ENCODE results near the gene HES3. TPM values are rescaled to one million over a fixed set of nuclear protein-coding genes. Genes with fewer than 3 reads are reported as not detected.

The HES3 gene
- total RNA-seq, 4 donors from 2014 or later = not detected

- Histone ChIP-seq H3K4me1 (peaks cover 7 to 25% of the 10 kb centered on the region in 2 donors), H3K9me3 (no peaks in the 10 kb centered on the region), H3K27ac (no peak overlapping the region), H3K4me3 (no peak overlapping the region), H3K27me3 (peaks cover 7 to 18% (median 18%) of the 10 kb centered on the region in 3 donors), H3K36me3 (no peaks in the 10 kb centered on the region)
- no peak for DNase-seq
- ATAC-seq = no peak
- in situ Hi-C loops (cut with MboI; ENCODE audit: low sequenced_read_pairs in 4 of 4) (no loop called here), intact Hi-C loops (cut with DNase I; ENCODE audit: low total_unique reads) (no loop called here)
- TF ChIP-seq POLR2A (IDR thresholded peaks at IDR 0.05) (no peak), CTCF (IDR thresholded peaks at IDR 0.05 in 4 of 5, conservative IDR thresholded peaks at IDR 0.05 in 1 of 5) (no peak)
Measured at GRCh38 chr1:6207075-6207885, 36.7 kb upstream of the HES3 start.

- no peaks in the 10 kb centered on the region for H3K36me3 ChIP-seq
- in situ Hi-C loops (cut with MboI; ENCODE audit: low sequenced_read_pairs in 4 of 4) = no loop called here
- intact Hi-C loops (cut with DNase I; ENCODE audit: low total_unique reads) = loop anchor here (2.0 kb wide), 1 partner anchor 37 kb away; the partner anchor contains the start of gene HES3
- H3K4me1 ChIP-seq = peaks cover 7 to 25% of the 10 kb centered on the region in 2 donors
- H3K4me3 ChIP-seq = no peak overlapping the region
- H3K27ac ChIP-seq = no peak overlapping the region
- H3K9me3 ChIP-seq = no peaks in the 10 kb centered on the region
- TF ChIP-seq POLR2A (IDR thresholded peaks at IDR 0.05) = no peak
- TF ChIP-seq CTCF (IDR thresholded peaks at IDR 0.05 in 4 of 5, conservative IDR thresholded peaks at IDR 0.05 in 1 of 5) = no peak
- no peak for ATAC-seq
- no peak for DNase-seq
- peaks cover 7 to 18% (median 18%) of the 10 kb centered on the region in 3 donors for H3K27me3 ChIP-seq
Measured at GRCh38 chr1:6207921-6208320, 36.1 kb upstream of the HES3 start.

GRCh38 chr1:6208723-6209660 lies 35.0 kb upstream of the HES3 start:
- intact Hi-C loops (cut with DNase I; ENCODE audit: low total_unique reads) (loop anchor here (2.0 kb wide), 1 partner anchor 36 kb away; the partner anchor contains the start of gene HES3), in situ Hi-C loops (cut with MboI; ENCODE audit: low sequenced_read_pairs in 4 of 4) (no loop called here)
- Histone ChIP-seq H3K27me3 (peaks cover 7 to 18% (median 18%) of the 10 kb centered on the region in 3 donors), H3K4me1 (peaks cover 7 to 25% of the 10 kb centered on the region in 2 donors), H3K9me3 (no peaks in the 10 kb centered on the region), H3K27ac (no peak overlapping the region), H3K4me3 (peak overlapping the region; percentile 49 to 63 (median 56)), H3K36me3 (no peaks in the 10 kb centered on the region)
- peak; percentile 32 to 56 for ATAC-seq
- TF ChIP-seq POLR2A (IDR thresholded peaks at IDR 0.05) (no peak), CTCF (IDR thresholded peaks at IDR 0.05 in 4 of 5, conservative IDR thresholded peaks at IDR 0.05 in 1 of 5) (peak in 4 of 5 experiments; percentile 52 to 72 (median 59))
- no peak for DNase-seq

GRCh38 chr1:6209661-6210580 lies 34.1 kb upstream of the HES3 start:
- DNase-seq = no peak
- Histone ChIP-seq H3K4me1 (peaks cover 7 to 25% of the 10 kb centered on the region in 2 donors), H3K9me3 (no peaks in the 10 kb centered on the region), H3K4me3 (peak overlapping the region in 2 of 4 donors; percentile 56 to 63), H3K36me3 (no peaks in the 10 kb centered on the region), H3K27me3 (peaks cover 7 to 18% (median 15%) of the 10 kb centered on the region in 3 donors), H3K27ac (no peak overlapping the region)
- intact Hi-C loops (cut with DNase I; ENCODE audit: low total_unique reads) = loop anchor here (2.0 kb wide), 1 partner anchor 35 kb away; the partner anchor contains the start of gene HES3
- ATAC-seq = no peak
- TF ChIP-seq POLR2A (IDR thresholded peaks at IDR 0.05) (no peak), CTCF (IDR thresholded peaks at IDR 0.05 in 4 of 5, conservative IDR thresholded peaks at IDR 0.05 in 1 of 5) (no peak)
- in situ Hi-C loops (cut with MboI; ENCODE audit: low sequenced_read_pairs in 4 of 4) = no loop called here
